Endothelial cell of umbilical vein (primary cell): ENCODE data around the gene FTO. TPM values are rescaled to one million over a fixed set of nuclear protein-coding genes. Genes with fewer than 3 reads are reported as not detected.

ENCODE experiments used
- BruUV-seq: library from RNA; stranded (reverse); fragments of 400-500 nt; replicated peaks from 2 replicates; lab custom pipeline; 2021; lab: Mats Ljungman, UMichigan
- CTCF ChIA-PET: fragments of 300-600, 350-600 bp; sonication (Branson Sonifier 250); formaldehyde crosslinking; loops from one replicate; lab custom pipeline; 2021; ENCODE audit warnings: antibody characterized with exemption, inconsistent platforms; lab: Charles Lee
- POLR2A ChIA-PET: fragments of 300-600, 350-600 bp; sonication (Branson Sonifier 250); formaldehyde crosslinking; loops from one replicate; lab custom pipeline; 2021; ENCODE audit warnings: antibody characterized with exemption, inconsistent platforms; lab: Charles Lee
- DNase-seq: peaks from one replicate; pipeline ENCODE4 v3.0.0-alpha.2; 2011; ENCODE audit warnings: low read depth, low spot score
- FAIRE-seq: peaks from 2 replicates; lab custom pipeline; 2011; peaks lifted over from hg19 to GRCh38; lab: Jason Lieb, UNC
- H2AFZ ChIP-seq: 2 replicates; pipeline ENCODE4 v1.6.0; 2012; ENCODE audit warnings: low read depth, low read length, control low read depth, inconsistent platforms
- H3K27ac ChIP-seq: 2 replicates; pipeline ENCODE4 v1.5.1; 2011; ENCODE audit warnings: low read depth, mild to moderate bottlenecking, control low read depth, low read length, moderate library complexity; ENCODE audit not compliant: insufficient read depth
- H3K27me3 ChIP-seq, 2 experiments: 2 replicates each; pipeline versions ENCODE4 v1.6.0 to v1.6.1; 2011; ENCODE audit warnings: low read length in 2 of 2, mixed read lengths in 1 of 2; ENCODE audit not compliant: control insufficient read depth in 2 of 2, insufficient read depth in 2 of 2
- H3K36me3 ChIP-seq, 2 experiments: 2 replicates in 1 of 2; 3 replicates in 1 of 2; pipeline ENCODE4 v1.5.1; 2011; ENCODE audit warnings: low read length in 2 of 2, mild to moderate bottlenecking in 1 of 2, moderate library complexity in 1 of 2; ENCODE audit not compliant: control insufficient read depth in 2 of 2, insufficient read depth in 2 of 2; ENCODE audit errors: extremely low read depth in 1 of 2
- H3K4me1 ChIP-seq: 3 replicates; pipeline ENCODE4 v1.5.1; 2011; ENCODE audit warnings: mild to moderate bottlenecking, low read length; ENCODE audit not compliant: control insufficient read depth, insufficient read depth; ENCODE audit errors: extremely low read depth
- H3K4me2 ChIP-seq: 2 replicates; pipeline ENCODE4 v1.6.1; 2011; ENCODE audit warnings: low read length, control low read depth, mixed read lengths; ENCODE audit not compliant: insufficient read depth
- H3K4me3 ChIP-seq, 3 experiments: fragments of 200-600 bp in 1 of 3; sonication (generic), shearing (Covaris generic) in 1 of 3; replicated peaks in 1 of 3; 2 replicates each; pipeline ENCODE4 v1.5.1; 2011 to 2016; ENCODE audit warnings: control low read depth in 3 of 3, low read length in 3 of 3, mild to moderate bottlenecking in 2 of 3, inconsistent platforms in 1 of 3, low read depth in 1 of 3, moderate library complexity in 1 of 3; ENCODE audit not compliant: insufficient read depth in 1 of 3
- H3K79me2 ChIP-seq: 2 replicates; pipeline ENCODE4 v1.6.0; 2012; ENCODE audit warnings: low read length, inconsistent platforms; ENCODE audit not compliant: control insufficient read depth, insufficient read depth
- H3K9ac ChIP-seq: replicated peaks from 2 replicates; pipeline ENCODE3; 2011; ENCODE audit warnings: low read length, control low read depth; ENCODE audit not compliant: insufficient read depth; ENCODE audit errors: extremely low read depth
- H3K9me1 ChIP-seq: replicated peaks from 3 replicates; pipeline ENCODE4 v1.6.0; 2011; ENCODE audit warnings: mild to moderate bottlenecking, low read length; ENCODE audit not compliant: control insufficient read depth, insufficient read depth; ENCODE audit errors: extremely low read depth
- H3K9me3 ChIP-seq: replicated peaks from 2 replicates; pipeline ENCODE4 v1.5.1; 2012; ENCODE audit warnings: low read length, inconsistent platforms; ENCODE audit not compliant: control insufficient read depth, insufficient read depth
- H4K20me1 ChIP-seq: replicated peaks from 2 replicates; pipeline ENCODE3; 2011; ENCODE audit warnings: mild to moderate bottlenecking, low read length; ENCODE audit not compliant: control insufficient read depth, insufficient read depth; ENCODE audit errors: extremely low read depth
- EZH2 ChIP-seq: IDR thresholded peaks from 2 replicates; pipeline ENCODE4 v1.6.1; 2012; ENCODE audit warnings: borderline replicate concordance, low read depth, mild to moderate bottlenecking, moderate library complexity, low read length, inconsistent platforms; ENCODE audit not compliant: severe bottlenecking
- FOS ChIP-seq: IDR thresholded peaks from 2 replicates; pipeline ENCODE4 v1.6.1; 2011; ENCODE audit warnings: mild to moderate bottlenecking, low read length, moderate library complexity, borderline replicate concordance; ENCODE audit not compliant: insufficient read depth
- GATA2 ChIP-seq: IDR thresholded peaks from 2 replicates; pipeline ENCODE4 v1.7.0; 2011; ENCODE audit warnings: low read depth, mild to moderate bottlenecking, moderate library complexity, mixed read lengths, low read length; ENCODE audit not compliant: insufficient read length, insufficient read depth
- JUN ChIP-seq: IDR thresholded peaks from 2 replicates; pipeline ENCODE4 v1.6.1; 2011; ENCODE audit warnings: borderline replicate concordance, low read depth; ENCODE audit not compliant: insufficient read length, insufficient read depth
- MAX ChIP-seq: IDR thresholded peaks from 2 replicates; pipeline ENCODE4 v1.6.1; 2011; ENCODE audit not compliant: insufficient read depth, insufficient read length
- MYC ChIP-seq: IDR thresholded peaks from one replicate; pipeline ENCODE4 v1.6.1; 2011; ENCODE audit warnings: mild to moderate bottlenecking, low read depth, low read length
- POLR2A ChIP-seq: IDR thresholded peaks from 2 replicates; pipeline ENCODE4 v1.6.1; 2012; ENCODE audit warnings: low read depth, mild to moderate bottlenecking, control low read depth, low read length
- POLR2AphosphoS5 ChIP-seq: IDR thresholded peaks from 2 replicates; pipeline ENCODE4 v1.6.1; 2012; ENCODE audit warnings: low read depth, mild to moderate bottlenecking, control low read depth, low read length, moderate library complexity; ENCODE audit not compliant: insufficient read depth
- dilution Hi-C: fragments of 300-500 bp; cut with MboI; formaldehyde crosslinking; loops from one replicate; pipeline ENCODE4 v1.15.0; 2019; ENCODE audit warnings: low sequenced_read_pairs; ENCODE audit not compliant: extremely low pct_ligation_motif_present
- intact Hi-C: fragments of 100-400 bp; cut with micrococcal nuclease; formaldehyde crosslinking; loops from one replicate; pipeline ENCODE4 v1.10.0; 2022
- polyA plus RNA-seq, 4 experiments: library from polyadenylated mRNA; depleted of rRNA in 3 of 4; stranded (reverse) in 3 of 4; unstranded in 1 of 4; fragments of >200 nt; gene quantifications; 2 replicates each; pipeline versions ENCODE4 v1.2.1 to v1.2.3, GENCODE V29; 2011 to 2012; ENCODE audit warnings: missing spikeins in 1 of 4
- total RNA-seq: library from RNA; stranded (reverse); gene quantifications from 2 replicates; pipeline ENCODE4 v1.2.3, GENCODE V29; 2021
- TF ChIP-seq, protein P1 (sequence below), 2 donors: IDR thresholded peaks; 1 replicate in 1 of 2; 2 replicates in 1 of 2; pipeline ENCODE4 v1.5.1; 2011; ENCODE audit warnings: low read length in 2 of 2, mild to moderate bottlenecking in 2 of 2, moderate library complexity in 2 of 2, control low read depth in 1 of 2, inconsistent platforms in 1 of 2, low read depth in 1 of 2; ENCODE audit not compliant: insufficient read depth in 1 of 2; ENCODE audit errors: extremely low read depth in 1 of 2

Gene FTO
- total and polyA plus RNA-seq, 2 donors (not counting 3 experiments of a cell fraction or from before 2014, with no cell fraction given) = 48.6 to 87.1 TPM

GRCh38 chr16:53781023-53781605 is 77.2 kb downstream of the FTO start:
- CTCF ChIA-PET = interaction anchor here (1.2 to 2.2 kb wide), 2 partner anchors 13 to 231 kb away, joined by 3 to 5 read pairs; no protein-coding TSS in a partner anchor
- H3K4me2 ChIP-seq = no peak overlapping the region
- DNase-seq (peak; percentile 25), FAIRE-seq (peak; percentile 56)
- H3K9ac ChIP-seq = no peak overlapping the region
- intact Hi-C loops (no loop called here), dilution Hi-C loops (no loop called here)
- peaks cover 15% of the 10 kb centered on the region for H3K79me2 ChIP-seq
- H3K4me1 ChIP-seq = peaks cover 4% of the 10 kb centered on the region
- TF ChIP-seq, protein P1, sequence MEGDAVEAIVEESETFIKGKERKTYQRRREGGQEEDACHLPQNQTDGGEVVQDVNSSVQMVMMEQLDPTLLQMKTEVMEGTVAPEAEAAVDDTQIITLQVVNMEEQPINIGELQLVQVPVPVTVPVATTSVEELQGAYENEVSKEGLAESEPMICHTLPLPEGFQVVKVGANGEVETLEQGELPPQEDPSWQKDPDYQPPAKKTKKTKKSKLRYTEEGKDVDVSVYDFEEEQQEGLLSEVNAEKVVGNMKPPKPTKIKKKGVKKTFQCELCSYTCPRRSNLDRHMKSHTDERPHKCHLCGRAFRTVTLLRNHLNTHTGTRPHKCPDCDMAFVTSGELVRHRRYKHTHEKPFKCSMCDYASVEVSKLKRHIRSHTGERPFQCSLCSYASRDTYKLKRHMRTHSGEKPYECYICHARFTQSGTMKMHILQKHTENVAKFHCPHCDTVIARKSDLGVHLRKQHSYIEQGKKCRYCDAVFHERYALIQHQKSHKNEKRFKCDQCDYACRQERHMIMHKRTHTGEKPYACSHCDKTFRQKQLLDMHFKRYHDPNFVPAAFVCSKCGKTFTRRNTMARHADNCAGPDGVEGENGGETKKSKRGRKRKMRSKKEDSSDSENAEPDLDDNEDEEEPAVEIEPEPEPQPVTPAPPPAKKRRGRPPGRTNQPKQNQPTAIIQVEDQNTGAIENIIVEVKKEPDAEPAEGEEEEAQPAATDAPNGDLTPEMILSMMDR (IDR thresholded peaks at IDR 0.05; ENCODE audit: extremely low read depth in 1 of 2, insufficient read depth in 1 of 2, low read depth in 1 of 2, low read length in 2 of 2) = no peak
- TF ChIP-seq JUN (no peak), GATA2 (no peak), FOS (no peak), EZH2 (no peak), MYC (no peak), POLR2AphosphoS5 (no peak), MAX (no peak), POLR2A (no peak)
- H3K27ac ChIP-seq = no peak overlapping the region
- no peaks in the 10 kb centered on the region for H4K20me1 ChIP-seq
- H3K9me1 ChIP-seq = no peaks in the 10 kb centered on the region
- H3K36me3 ChIP-seq = no peaks in the 10 kb centered on the region
- H2AFZ ChIP-seq = no peak overlapping the region
- H3K27me3 ChIP-seq = no peaks in the 10 kb centered on the region
- H3K9me3 ChIP-seq = no peaks in the 10 kb centered on the region
- no TSS peak for BruUV-seq
- POLR2A ChIA-PET = no interaction called here
- no peak overlapping the region for H3K4me3 ChIP-seq
